Cardiac muscle cell (in vitro differentiated cells and primary cell): ENCODE data around the gene LNPEP. TPM values are rescaled to one million over a fixed set of nuclear protein-coding genes. Genes with fewer than 3 reads are reported as not detected.
A peak's percentile ranks its signal among the peaks of the same experiment; 100 is the strongest.

ENCODE experiments used
- DNase-seq, 2 donors: peaks; one replicate each; pipeline versions ENCODE4 v3.0.0 to v3.0.0-alpha.2; 2010 to 2017; ENCODE audit warnings: low read depth in 1 of 2, low spot score in 1 of 2
- H3K27ac ChIP-seq: fragments of 200-600 bp; sonication (generic); 2 replicates; pipeline ENCODE4 v1.5.1; 2016
- H3K27me3 ChIP-seq: fragments of 200-600 bp; sonication (generic); 2 replicates; pipeline ENCODE4 v1.6.0; 2016; ENCODE audit warnings: control low read depth
- H3K36me3 ChIP-seq: fragments of 200-600 bp; sonication (generic); 2 replicates; pipeline ENCODE4 v1.5.1; 2016; ENCODE audit warnings: control low read depth
- H3K4me1 ChIP-seq: fragments of 200-600 bp; sonication (generic); 2 replicates; pipeline ENCODE4 v1.8.1; 2017; ENCODE audit warnings: low read depth, mild to moderate bottlenecking, mixed run types
- H3K4me3 ChIP-seq: fragments of 200-600 bp; sonication (generic); 2 replicates; pipeline ENCODE4 v1.5.1; 2016; ENCODE audit warnings: mild to moderate bottlenecking
- H3K9me3 ChIP-seq: fragments of 200-600 bp; sonication (generic); 2 replicates; pipeline ENCODE4 v1.5.1; 2017; ENCODE audit warnings: low read depth, mild to moderate bottlenecking, control low read depth
- CTCF ChIP-seq: IDR thresholded peaks from 2 replicates; pipeline ENCODE4 v1.5.1; 2012; ENCODE audit warnings: low read depth, mild to moderate bottlenecking, low read length
- polyA plus RNA-seq: library from polyadenylated mRNA; unstranded; fragments of >200 nt; fragmentation: Nextera tagmentation; extraction: Ambion mirVana; gene quantifications from 2 replicates; pipeline ENCODE4 v1.2.1, GENCODE V29; 2016
- total RNA-seq: library from RNA; depleted of rRNA; stranded (reverse); fragments of >200 nt; gene quantifications from 2 replicates; pipeline ENCODE4 v1.2.3, GENCODE V29; 2016

The LNPEP gene
- total and polyA plus RNA-seq, 2 experiments from 2014 or later: 11.2 to 41.0 TPM

- H3K9me3 ChIP-seq: no peaks in the 10 kb centered on the region
- no peak for DNase-seq
- no peaks in the 10 kb centered on the region for H3K36me3 ChIP-seq
- H3K27me3 ChIP-seq: no peaks in the 10 kb centered on the region
- peaks cover 30% of the 10 kb centered on the region for H3K4me1 ChIP-seq
- H3K4me3 ChIP-seq: no peak overlapping the region
- no peak for TF ChIP-seq CTCF
- no peak overlapping the region for H3K27ac ChIP-seq
Observed at GRCh38 chr5:96920744-96921355, 15.0 kb upstream of the LNPEP start.

- no peak for DNase-seq
- no peaks in the 10 kb centered on the region for H3K9me3 ChIP-seq
- peaks cover 30% of the 10 kb centered on the region for H3K4me1 ChIP-seq
- H3K27me3 ChIP-seq: no peaks in the 10 kb centered on the region
- H3K4me3 ChIP-seq: no peak overlapping the region
- no peaks in the 10 kb centered on the region for H3K36me3 ChIP-seq
- H3K27ac ChIP-seq: peak overlapping the region; percentile 52
- TF ChIP-seq CTCF: no peak
Observed at GRCh38 chr5:96922499-96923244, 13.2 kb upstream of the LNPEP start.

GRCh38 chr5:96924016-96924443, 11.8 kb upstream of the LNPEP start:
- Histone ChIP-seq H3K27me3 (no peaks in the 10 kb centered on the region), H3K36me3 (no peaks in the 10 kb centered on the region), H3K9me3 (no peaks in the 10 kb centered on the region), H3K4me3 (no peak overlapping the region), H3K27ac (peak overlapping the region; percentile 69), H3K4me1 (peaks cover 30% of the 10 kb centered on the region)
- no peak for TF ChIP-seq CTCF
- peak in 1 of 2 donors; percentile 18 for DNase-seq

GRCh38 chr5:96926276-96926675, 9.6 kb upstream of the LNPEP start:
- TF ChIP-seq CTCF: no peak
- no peak for DNase-seq
- Histone ChIP-seq H3K9me3 (no peaks in the 10 kb centered on the region), H3K36me3 (no peaks in the 10 kb centered on the region), H3K4me1 (peaks cover 38% of the 10 kb centered on the region), H3K27ac (no peak overlapping the region), H3K4me3 (no peak overlapping the region), H3K27me3 (no peaks in the 10 kb centered on the region)

- Histone ChIP-seq H3K4me1 (peaks cover 42% of the 10 kb centered on the region), H3K27me3 (no peaks in the 10 kb centered on the region), H3K36me3 (no peaks in the 10 kb centered on the region), H3K27ac (no peak overlapping the region), H3K4me3 (no peak overlapping the region), H3K9me3 (no peaks in the 10 kb centered on the region)
- peak in 1 of 2 donors; percentile 67 for DNase-seq
- TF ChIP-seq CTCF: no peak
Observed at GRCh38 chr5:96927008-96927407, 8.9 kb upstream of the LNPEP start.
